HEK293T (cell line): ENCODE measurements around the gene ARID1B.

Source experiments
- CTCF ChIA-PET: fragments of 350-600 bp; formaldehyde crosslinking; extraction: SDS; loops from one replicate; lab custom pipeline; 2021; ENCODE audit warnings: antibody characterized with exemption, inconsistent platforms; lab: Yijun Ruan, JAX
- POLR2A ChIA-PET: fragments of 350-600 bp; formaldehyde crosslinking; extraction: SDS; loops from one replicate; lab custom pipeline; 2020; ENCODE audit warnings: antibody characterized with exemption, inconsistent platforms; lab: Yijun Ruan, JAX
- DNase-seq: peaks from one replicate; pipeline ENCODE4 v3.0.0; 2012; ENCODE audit warnings: mixed read lengths; ENCODE audit errors: extremely low spot score
- ARNT ChIP-seq: fragments of 450-650 bp; IDR thresholded peaks from 2 replicates; pipeline ENCODE4 v1.6.1; 2017; ENCODE audit warnings: mild to moderate bottlenecking
- BHLHE40 ChIP-seq: fragments of 450-650 bp; IDR thresholded peaks from 2 replicates; pipeline ENCODE4 v1.6.1; 2016; ENCODE audit warnings: mild to moderate bottlenecking, moderate library complexity, borderline replicate concordance
- CTBP1 ChIP-seq: fragments of 450-650 bp; IDR thresholded peaks from 2 replicates; pipeline ENCODE4 v1.6.1; 2016; ENCODE audit warnings: borderline replicate concordance
- ELF4 ChIP-seq: fragments of 450-650 bp; IDR thresholded peaks from 2 replicates; pipeline ENCODE4 v1.6.1; 2017; ENCODE audit warnings: antibody characterized with exemption
- FOXA1 ChIP-seq: fragments of 450-650 bp; IDR thresholded peaks from 2 replicates; pipeline ENCODE4 v1.6.1; 2016; ENCODE audit warnings: mild to moderate bottlenecking
- FOXK2 ChIP-seq: fragments of 450-650 bp; IDR thresholded peaks from 2 replicates; pipeline ENCODE4 v1.6.1; 2016; ENCODE audit warnings: mild to moderate bottlenecking
- FOXM1 ChIP-seq: fragments of 450-650 bp; IDR thresholded peaks from 2 replicates; pipeline ENCODE4 v1.6.1; 2017; ENCODE audit warnings: mild to moderate bottlenecking, borderline replicate concordance
- HDGF ChIP-seq: fragments of 450-650 bp; IDR thresholded peaks from 2 replicates; pipeline ENCODE4 v1.6.1; 2017; ENCODE audit warnings: antibody characterized with exemption, borderline replicate concordance
- L3MBTL2 ChIP-seq: fragments of 450-650 bp; conservative IDR thresholded peaks from 2 replicates; pipeline ENCODE4 v1.6.1; 2016; ENCODE audit warnings: mild to moderate bottlenecking
- LEF1 ChIP-seq: fragments of 450-650 bp; IDR thresholded peaks from 2 replicates; pipeline ENCODE4 v1.6.1; 2017; ENCODE audit warnings: mild to moderate bottlenecking, borderline replicate concordance
- NFRKB ChIP-seq: fragments of 450-650 bp; IDR thresholded peaks from 2 replicates; pipeline ENCODE4 v1.6.1; 2016; ENCODE audit warnings: mild to moderate bottlenecking, moderate library complexity
- PKNOX1 ChIP-seq: fragments of 450-650 bp; IDR thresholded peaks from 2 replicates; pipeline ENCODE4 v1.6.1; 2016
- SP1 ChIP-seq: fragments of 450-650 bp; IDR thresholded peaks from 2 replicates; pipeline ENCODE4 v1.6.1; 2017
- SUZ12 ChIP-seq: fragments of 450-650 bp; IDR thresholded peaks from 2 replicates; pipeline ENCODE4 v1.6.1; 2016; ENCODE audit warnings: mild to moderate bottlenecking
- TARDBP ChIP-seq: fragments of 450-650 bp; IDR thresholded peaks from 2 replicates; pipeline ENCODE4 v1.6.1; 2016
- ZNF384 ChIP-seq: fragments of 450-650 bp; IDR thresholded peaks from 2 replicates; pipeline ENCODE4 v1.6.1; 2016

Gene ARID1B

GRCh38 chr6:157069585-157069984, 292.4 kb downstream of the ARID1B start:
- ChIA-PET CTCF (interaction anchor here (1.1 to 1.2 kb wide), 2 partner anchors 9 to 38 kb away, joined by 3 to 4 read pairs; no protein-coding TSS in a partner anchor), POLR2A (no interaction called here)
- TF ChIP-seq LEF1 (no peak), NFRKB (no peak), FOXK2 (no peak), SUZ12 (no peak), TARDBP (no peak), ZNF384 (no peak), ARNT (no peak), ELF4 (no peak), CTBP1 (no peak), SP1 (no peak), HDGF (no peak), L3MBTL2 (no peak), FOXM1 (no peak), PKNOX1 (no peak)
- no peak for DNase-seq

- ChIA-PET CTCF (interaction anchor here (1.2 kb wide), 1 partner anchor 37 kb away, joined by 3 read pairs; no protein-coding TSS in a partner anchor), POLR2A (no interaction called here)
- DNase-seq, result peak; percentile 36
- TF ChIP-seq FOXM1, result no peak
- no peak for TF ChIP-seq FOXA1
- TF ChIP-seq CTBP1, result 0 out of 2 replicates have a peak, but pooled peaks have one; percentile 5
- no peak for TF ChIP-seq LEF1
- TF ChIP-seq NFRKB, result no peak
- TF ChIP-seq SP1, result no peak
- no peak for TF ChIP-seq BHLHE40
- no peak for TF ChIP-seq ARNT
- TF ChIP-seq ELF4, result no peak
- TF ChIP-seq HDGF, result no peak
- TF ChIP-seq ZNF384, result no peak
- TF ChIP-seq L3MBTL2, result no peak
- TF ChIP-seq PKNOX1, result peak; percentile 79
These were observed 293.4 kb downstream of the ARID1B start for GRCh38 chr6:157070403-157071107.

GRCh38 chr6:157072128-157072527, 294.9 kb downstream of the ARID1B start:
- TF ChIP-seq TARDBP (no peak), SUZ12 (no peak), CTBP1 (no peak), NFRKB (no peak), PKNOX1 (no peak), L3MBTL2 (no peak), ARNT (no peak), BHLHE40 (no peak)
- DNase-seq, result no peak
- ChIA-PET CTCF (no interaction called here), POLR2A (no interaction called here)

GRCh38 chr6:157073596-157073995, 296.4 kb downstream of the ARID1B start:
- TF ChIP-seq L3MBTL2 (no peak), ARNT (no peak), FOXK2 (no peak), LEF1 (no peak), SP1 (no peak), FOXA1 (no peak), NFRKB (no peak), ELF4 (no peak), PKNOX1 (no peak), BHLHE40 (no peak), ZNF384 (no peak)
- ChIA-PET POLR2A (no interaction called here), CTCF (no interaction called here)
- DNase-seq, result no peak

- TF ChIP-seq ZNF384 (no peak), L3MBTL2 (no peak), FOXK2 (no peak), SUZ12 (no peak), PKNOX1 (no peak), FOXM1 (no peak), FOXA1 (no peak), CTBP1 (no peak), ELF4 (no peak)
- ChIA-PET POLR2A (no interaction called here), CTCF (no interaction called here)
- no peak for DNase-seq
These were observed 297.8 kb downstream of the ARID1B start for GRCh38 chr6:157074969-157075368.
